GM21619 (cell line): Measurements from ENCODE around the gene TAL2.

ENCODE experiments used
- ATAC-seq: cut with Tn5 transposase; IDR thresholded peaks from one replicate; pipeline ENCODE4 v1.9.1; 2021; ENCODE audit not compliant: unreplicated experiment

Gene TAL2

DNA sequence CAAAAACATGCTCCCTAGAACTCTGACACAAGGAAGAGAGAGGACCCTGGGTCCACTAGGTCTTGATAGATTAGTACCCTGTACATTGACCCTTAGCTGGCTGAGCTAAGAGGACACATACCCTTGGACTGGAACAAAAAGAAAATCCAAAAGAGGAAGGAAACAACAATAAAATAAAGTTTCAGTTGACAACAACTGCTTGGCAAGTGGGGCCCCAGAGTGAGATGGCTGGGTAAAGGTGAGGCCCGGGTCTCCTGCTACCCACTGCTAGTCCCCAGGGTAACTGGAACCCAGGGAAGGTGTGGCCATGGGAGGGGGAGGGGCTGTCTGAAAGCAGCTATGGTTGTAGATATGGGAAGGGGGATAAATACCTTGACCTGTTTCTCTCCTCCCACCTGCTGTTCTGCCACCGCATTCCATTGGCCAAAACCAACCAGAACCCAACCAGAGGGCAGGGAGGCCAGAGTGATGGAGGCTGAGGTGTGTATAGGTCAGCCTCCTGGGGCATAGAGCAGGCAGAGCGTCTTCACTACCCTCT is 11.7 kb downstream of the TAL2 start:
- ATAC-seq, result no peak

- ATAC-seq, result no peak
These were observed 14.2 kb downstream of the TAL2 start for GRCh38 chr9:105676351-105676923.

- ATAC-seq, result no peak
These were observed 15.9 kb downstream of the TAL2 start for GRCh38 chr9:105678163-105678562.

GRCh38 chr9:105678781-105679180 is 16.5 kb downstream of the TAL2 start:
- no peak for ATAC-seq

GRCh38 chr9:105679257-105680022 is 17.2 kb downstream of the TAL2 start:
- ATAC-seq, result no peak

DNA sequence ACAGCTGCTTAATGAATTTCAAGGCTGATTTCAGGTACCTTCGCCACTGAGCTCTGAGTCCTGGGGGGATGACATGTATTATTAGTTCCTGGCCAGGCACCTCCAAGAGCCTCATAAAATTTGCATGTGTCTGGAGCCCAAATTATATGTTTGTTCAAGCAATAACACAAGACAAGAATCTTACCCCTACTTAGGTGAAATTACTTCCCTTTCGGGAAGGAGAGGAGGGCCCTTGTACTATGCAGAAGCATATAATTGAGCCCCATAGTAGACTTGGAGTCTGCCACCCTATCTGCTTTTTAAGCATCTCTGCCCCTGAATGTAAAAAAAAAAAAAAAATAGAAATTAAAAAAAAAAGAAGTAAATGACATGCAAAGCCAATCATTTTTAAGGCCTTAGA is 19.1 kb downstream of the TAL2 start:
- no peak for ATAC-seq

- ATAC-seq, result no peak
These were observed 19.5 kb downstream of the TAL2 start for GRCh38 chr9:105681724-105682123.

GRCh38 chr9:105683688-105684275 is 21.5 kb downstream of the TAL2 start:
- no peak for ATAC-seq

GRCh38 chr9:105686936-105687335 is 24.7 kb downstream of the TAL2 start:
- ATAC-seq, result no peak

DNA sequence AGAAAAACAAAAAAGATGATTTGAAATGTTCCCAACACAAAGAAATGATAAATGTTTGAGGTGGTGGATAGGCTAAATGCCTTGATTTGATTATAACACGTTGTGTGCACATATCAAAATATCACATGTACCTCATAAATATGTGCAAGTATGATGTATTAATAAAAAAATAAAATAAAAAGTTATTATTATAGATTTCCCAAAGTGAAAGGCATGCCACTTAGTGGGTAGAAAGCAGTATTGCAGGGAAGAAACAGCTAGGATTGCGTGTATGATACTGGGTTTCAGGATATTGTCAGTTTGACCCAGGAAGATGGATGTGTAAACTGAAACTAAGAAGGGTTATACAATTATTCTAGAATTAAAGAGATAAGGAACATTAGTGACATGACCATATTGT is 28.5 kb downstream of the TAL2 start:
- ATAC-seq, result no peak

- peak; percentile 29 for ATAC-seq
These were observed 31.4 kb downstream of the TAL2 start for GRCh38 chr9:105693435-105694189.

GRCh38 chr9:105694190-105694847 is 32.1 kb downstream of the TAL2 start, which contains the start of gene TMEM38B:
Gene TMEM38B, plus strand, starts transcription at chr9:105694541. Its CDS starts 120 bp downstream, at chr9:105694661.
- peak; percentile 69 for ATAC-seq

GRCh38 chr9:105694848-105695581 is 32.8 kb downstream of the TAL2 start:
- peak; percentile 59 for ATAC-seq

DNA sequence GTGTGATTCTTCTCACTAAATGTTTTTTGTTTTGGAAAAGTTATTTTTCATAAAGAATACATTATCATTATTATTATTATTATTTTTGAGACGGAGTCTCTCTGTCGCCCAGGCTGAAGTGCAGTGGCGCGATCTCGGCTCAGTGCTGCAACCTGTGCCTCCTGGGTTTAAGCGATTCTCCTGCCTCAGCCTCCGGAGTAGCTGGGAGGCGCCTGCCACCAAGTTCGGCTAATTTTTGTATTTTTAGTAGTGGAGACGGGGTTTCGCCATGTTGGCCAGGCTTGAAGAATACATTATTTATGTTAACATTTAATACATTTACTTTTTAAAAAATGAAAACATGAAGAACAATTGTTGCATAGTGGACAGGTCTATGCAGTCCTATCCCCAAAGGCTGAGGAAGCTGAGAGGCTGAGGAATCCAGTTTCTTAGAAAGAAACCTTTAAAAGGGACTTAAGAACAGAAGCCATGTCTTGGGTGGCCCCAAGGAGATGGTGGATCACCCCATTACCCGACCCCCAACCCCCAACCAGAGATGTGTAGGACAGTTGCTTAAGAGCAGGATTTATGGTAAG is 34.0 kb downstream of the TAL2 start:
- no peak for ATAC-seq

DNA sequence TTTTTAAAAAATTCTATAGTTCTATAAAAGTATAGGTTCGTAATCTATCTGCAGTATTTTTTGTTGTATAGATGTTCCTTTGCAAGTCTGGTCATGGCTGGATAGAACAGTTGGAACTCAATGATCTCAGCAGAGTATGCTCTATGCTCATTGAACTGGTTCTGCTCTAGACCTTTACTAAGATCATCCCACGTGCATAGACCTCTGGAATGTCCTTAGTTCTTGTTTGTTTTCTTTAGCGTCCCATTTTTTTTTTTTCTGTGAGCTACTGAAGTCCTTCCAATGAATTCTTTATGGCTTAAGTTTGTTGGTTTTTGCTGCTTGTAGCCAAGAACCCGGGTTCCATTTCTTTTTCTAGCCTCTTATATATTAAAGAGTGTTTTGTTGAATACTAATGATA is 35.6 kb downstream of the TAL2 start:
- no peak for ATAC-seq

- ATAC-seq, result no peak
These were observed 36.2 kb downstream of the TAL2 start for GRCh38 chr9:105698348-105698870.

- no peak for ATAC-seq
These were observed 38.4 kb downstream of the TAL2 start for GRCh38 chr9:105700668-105701067.

- no peak for ATAC-seq
These were observed 38.9 kb downstream of the TAL2 start for GRCh38 chr9:105701145-105701544.

DNA sequence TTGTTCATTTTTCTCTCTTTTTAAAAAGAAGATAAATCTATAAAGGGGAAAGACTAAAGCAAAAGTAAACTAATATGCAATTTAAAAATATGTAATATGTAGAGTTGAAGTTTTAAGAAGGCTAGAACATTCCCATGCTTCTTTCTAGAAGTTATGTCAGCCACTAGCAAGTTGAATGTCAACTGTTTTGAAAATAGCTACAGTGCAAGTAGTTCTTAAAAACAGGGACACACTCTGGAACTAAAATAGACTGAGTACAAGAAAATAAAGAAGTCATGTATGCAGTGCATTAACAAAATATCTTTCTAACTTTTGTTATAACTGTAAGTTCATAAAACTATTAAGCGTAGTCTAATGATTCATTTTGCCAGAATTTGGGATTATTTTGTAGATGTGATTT is 40.0 kb downstream of the TAL2 start:
- ATAC-seq, result no peak
